Activated CD4-positive, CD25-positive, alpha-beta regulatory T cell treated with anti-CD3 and anti-CD28 coated beads, Interleukin-2, amount 50 U/mL, for 16 hours (primary cell): ENCODE measurements around the gene TRIM64.
"Not testable (repeated sequence)": the region's sequence is repeated elsewhere in the genome, so short reads cannot be mapped to it uniquely, and the experiment has no call there.

Experiments
- DNase-seq: peaks from one replicate; pipeline ENCODE4 v3.0.0-alpha.2; 2020; ENCODE audit warnings: low read depth, low spot score

Gene TRIM64, protein sequence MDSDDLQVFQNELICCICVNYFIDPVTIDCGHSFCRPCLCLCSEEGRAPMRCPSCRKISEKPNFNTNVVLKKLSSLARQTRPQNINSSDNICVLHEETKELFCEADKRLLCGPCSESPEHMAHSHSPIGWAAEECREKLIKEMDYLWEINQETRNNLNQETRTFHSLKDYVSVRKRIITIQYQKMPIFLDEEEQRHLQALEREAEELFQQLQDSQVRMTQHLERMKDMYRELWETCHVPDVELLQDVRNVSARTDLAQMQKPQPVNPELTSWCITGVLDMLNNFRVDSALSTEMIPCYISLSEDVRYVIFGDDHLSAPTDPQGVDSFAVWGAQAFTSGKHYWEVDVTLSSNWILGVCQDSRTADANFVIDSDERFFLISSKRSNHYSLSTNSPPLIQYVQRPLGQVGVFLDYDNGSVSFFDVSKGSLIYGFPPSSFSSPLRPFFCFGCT

DNA sequence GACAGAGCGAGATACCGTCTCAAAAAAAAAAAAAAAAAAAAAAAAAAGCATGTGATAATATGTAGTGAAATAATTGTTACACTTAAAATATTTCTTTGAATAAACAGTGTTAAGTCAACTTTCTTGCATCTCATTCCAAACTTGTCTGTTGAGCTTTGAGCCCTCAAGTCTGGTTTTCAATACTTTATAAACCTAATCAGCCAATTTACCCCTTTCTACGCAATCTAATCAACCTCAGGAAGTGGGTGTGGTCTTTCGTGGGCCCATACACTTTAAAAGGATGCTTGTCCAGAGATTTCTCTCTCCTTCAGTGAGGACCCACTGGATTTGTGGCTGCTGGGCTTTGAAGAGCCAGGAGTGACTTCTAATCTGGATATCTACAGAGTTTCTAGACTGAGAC is at the start of gene TRIM64:
TRIM64 (plus strand) TSS at position 301 of the 400 bp plus-strand sequence. CDS start 2,467 bp downstream, outside the sequence.
- not testable (repeated sequence) for DNase-seq

DNA sequence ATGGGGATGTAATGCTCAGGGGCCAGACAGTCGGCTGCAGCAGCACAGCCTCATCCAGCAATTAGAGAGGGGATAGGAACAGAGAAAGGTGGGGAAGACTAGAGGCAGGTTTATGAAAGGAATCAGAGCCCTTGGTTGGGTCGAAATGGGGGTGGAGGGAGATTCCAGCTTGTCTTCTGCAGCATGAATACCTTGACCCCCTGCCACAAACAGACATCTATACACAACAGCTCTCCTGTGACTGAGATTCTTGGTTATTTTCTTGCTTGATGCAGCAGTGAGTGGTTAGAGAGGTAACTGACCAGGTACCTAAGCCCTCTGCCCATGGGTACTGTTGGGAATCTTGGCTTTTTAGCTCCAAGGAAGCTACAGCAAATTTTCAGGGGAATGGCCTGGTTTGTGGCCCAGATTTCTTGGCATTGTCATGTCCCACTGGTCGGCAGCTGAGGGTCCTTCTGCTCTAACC is 43.6 kb upstream of the TRIM64 start, which contains the start of gene TRIM49D1:
TRIM49D1 (minus strand) TSS at position 51 of the 466 bp plus-strand sequence. CDS start 4,535 bp downstream, outside the sequence.
- DNase-seq, result no peak

DNA sequence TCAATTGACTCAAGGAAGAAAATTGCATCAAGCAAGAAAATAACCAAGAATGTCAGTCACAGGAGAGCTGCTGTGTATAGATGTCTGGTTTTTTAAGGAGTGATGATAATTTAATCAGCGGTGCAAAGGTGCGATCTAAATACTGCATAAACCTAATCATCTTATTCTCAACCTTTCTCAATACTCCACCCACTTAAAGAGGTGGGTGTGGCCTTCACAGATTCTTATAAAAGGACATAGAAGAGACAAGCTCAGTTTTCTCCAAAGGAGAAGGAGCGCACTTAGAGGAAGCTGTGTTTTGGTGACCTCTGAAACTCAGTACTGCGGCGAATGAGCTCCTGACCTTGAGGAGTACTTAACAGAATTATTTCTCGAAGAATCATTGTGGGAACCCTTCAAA is 42.1 kb upstream of the TRIM64 start, which contains the start of gene TRIM49D2:
TRIM49D2 (plus strand) TSS at position 301 of the 400 bp plus-strand sequence. CDS start 2,698 bp downstream, outside the sequence.
- not testable (repeated sequence) for DNase-seq

DNA sequence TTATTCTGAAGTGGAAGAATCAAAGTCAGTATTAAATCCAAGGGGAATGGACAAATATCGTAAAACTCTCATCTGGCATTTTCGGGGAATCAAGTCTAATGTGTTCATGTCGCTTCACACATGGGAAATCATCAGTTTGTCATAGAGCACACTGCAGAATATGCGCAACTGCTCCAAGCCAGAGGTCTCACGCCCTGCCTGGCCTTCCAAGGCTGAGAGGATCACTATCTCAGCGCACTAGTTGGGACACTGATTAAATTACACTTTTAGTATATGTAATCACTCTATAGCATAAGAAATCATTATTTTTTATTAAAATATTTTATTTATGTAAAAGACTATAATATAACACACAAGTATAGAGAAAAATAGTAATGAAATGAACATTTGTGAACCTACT is 5.0 kb upstream of the TRIM64 start:
- DNase-seq, result not testable (repeated sequence)
